Measurements from ENCODE around the gene HES1.

The HES1 gene

DNA sequence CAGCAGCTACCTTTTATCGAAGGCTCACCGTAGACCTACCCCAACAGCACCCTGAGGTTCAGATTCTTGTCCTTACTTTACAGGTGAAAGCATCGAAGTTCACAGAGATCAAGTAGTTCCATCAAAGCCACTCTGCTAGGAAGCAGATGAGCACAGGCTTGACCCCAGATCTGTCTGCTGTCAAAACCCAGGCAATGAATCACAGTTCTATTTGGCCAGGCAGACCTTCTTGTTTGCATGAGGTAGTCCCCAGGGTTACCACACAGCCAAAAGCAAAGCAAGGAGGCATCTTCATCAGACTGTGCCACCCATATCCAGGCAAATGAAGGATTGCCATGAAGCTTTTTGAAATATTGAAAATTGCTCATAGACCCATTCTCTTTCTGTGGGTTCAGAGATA is 33.0 kb downstream of the HES1 start:
- TF ChIP-seq, protein P1, sequence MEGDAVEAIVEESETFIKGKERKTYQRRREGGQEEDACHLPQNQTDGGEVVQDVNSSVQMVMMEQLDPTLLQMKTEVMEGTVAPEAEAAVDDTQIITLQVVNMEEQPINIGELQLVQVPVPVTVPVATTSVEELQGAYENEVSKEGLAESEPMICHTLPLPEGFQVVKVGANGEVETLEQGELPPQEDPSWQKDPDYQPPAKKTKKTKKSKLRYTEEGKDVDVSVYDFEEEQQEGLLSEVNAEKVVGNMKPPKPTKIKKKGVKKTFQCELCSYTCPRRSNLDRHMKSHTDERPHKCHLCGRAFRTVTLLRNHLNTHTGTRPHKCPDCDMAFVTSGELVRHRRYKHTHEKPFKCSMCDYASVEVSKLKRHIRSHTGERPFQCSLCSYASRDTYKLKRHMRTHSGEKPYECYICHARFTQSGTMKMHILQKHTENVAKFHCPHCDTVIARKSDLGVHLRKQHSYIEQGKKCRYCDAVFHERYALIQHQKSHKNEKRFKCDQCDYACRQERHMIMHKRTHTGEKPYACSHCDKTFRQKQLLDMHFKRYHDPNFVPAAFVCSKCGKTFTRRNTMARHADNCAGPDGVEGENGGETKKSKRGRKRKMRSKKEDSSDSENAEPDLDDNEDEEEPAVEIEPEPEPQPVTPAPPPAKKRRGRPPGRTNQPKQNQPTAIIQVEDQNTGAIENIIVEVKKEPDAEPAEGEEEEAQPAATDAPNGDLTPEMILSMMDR (IDR thresholded peaks at IDR 0.05; ENCODE audit: low read depth, low read length, missing control alignments), result no peak
- DNase-seq (ENCODE audit: extremely low read depth, low read depth), result no peak
- H3K4me3 ChIP-seq (replicated peaks; ENCODE audit: low read depth, low read length), result no peak overlapping the region

DNA sequence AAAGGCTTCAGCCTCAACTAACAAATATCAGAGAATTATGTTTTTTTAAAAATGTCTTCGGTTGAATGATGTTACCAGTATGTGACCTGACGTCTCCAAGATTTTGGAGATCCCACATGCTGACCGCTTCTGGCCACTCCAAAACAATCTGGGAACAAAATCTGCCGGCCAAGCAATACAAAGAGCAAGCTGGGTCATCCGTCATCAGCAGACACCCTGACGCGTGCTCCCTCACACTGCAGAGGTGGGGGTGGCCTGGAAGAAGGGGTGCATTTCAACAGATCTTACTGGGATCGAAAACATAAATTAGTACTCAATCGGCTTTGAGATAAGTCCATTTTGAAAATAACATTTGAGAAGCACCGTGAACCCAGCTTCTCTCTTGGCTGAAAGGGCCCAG is 33.6 kb downstream of the HES1 start:
- TF ChIP-seq, protein P1 (IDR thresholded peaks at IDR 0.05; ENCODE audit: low read depth, low read length, missing control alignments), result no peak
- DNase-seq (ENCODE audit: extremely low read depth, low read depth), result no peak
- no peak overlapping the region for H3K4me3 ChIP-seq (replicated peaks; ENCODE audit: low read depth, low read length)

DNA sequence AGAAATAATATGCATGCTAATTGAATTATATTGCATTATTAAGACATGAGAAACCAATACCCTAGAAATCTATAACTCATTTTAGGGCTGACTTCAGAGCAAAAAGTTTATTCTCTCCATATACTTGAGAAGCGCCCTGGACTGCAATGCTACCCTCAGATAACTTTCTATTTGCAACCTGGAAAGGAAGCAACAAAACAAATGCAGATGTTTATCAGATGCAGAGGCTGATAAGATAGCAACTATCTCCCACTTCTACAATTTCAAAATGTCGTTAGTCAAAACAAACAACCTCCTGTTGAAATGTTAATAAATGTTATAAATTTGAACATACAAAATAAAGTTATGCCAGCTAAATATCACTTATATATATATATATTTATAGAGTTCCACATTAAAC is 34.8 kb downstream of the HES1 start:
- DNase-seq (ENCODE audit: extremely low read depth, low read depth), result no peak
- TF ChIP-seq, protein P1 (IDR thresholded peaks at IDR 0.05; ENCODE audit: low read depth, low read length, missing control alignments), result no peak
- no peak overlapping the region for H3K4me3 ChIP-seq (replicated peaks; ENCODE audit: low read depth, low read length)

DNA sequence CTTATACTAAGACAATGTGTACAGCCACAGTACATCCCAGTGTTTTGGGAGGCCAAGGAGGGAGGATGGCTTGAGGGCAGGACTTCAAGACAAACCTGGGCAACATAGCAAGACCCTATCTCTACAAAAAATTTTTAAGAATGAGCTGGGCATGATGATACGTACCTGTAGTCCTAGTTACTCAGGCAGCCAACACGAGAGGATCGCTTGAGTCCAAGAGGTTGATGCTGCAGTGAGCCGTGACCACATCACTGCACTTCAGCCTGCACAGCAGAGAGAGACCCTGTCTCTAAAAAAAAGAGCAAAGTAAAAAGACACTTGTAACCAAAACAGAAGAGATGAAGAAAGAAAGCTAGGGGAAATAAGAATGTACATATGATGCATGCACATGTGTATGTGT is 38.5 kb downstream of the HES1 start:
- no peak for DNase-seq (ENCODE audit: extremely low read depth, low read depth)
- TF ChIP-seq, protein P1 (IDR thresholded peaks at IDR 0.05; ENCODE audit: low read depth, low read length, missing control alignments), result no peak
- no peak overlapping the region for H3K4me3 ChIP-seq (replicated peaks; ENCODE audit: low read depth, low read length)

DNA sequence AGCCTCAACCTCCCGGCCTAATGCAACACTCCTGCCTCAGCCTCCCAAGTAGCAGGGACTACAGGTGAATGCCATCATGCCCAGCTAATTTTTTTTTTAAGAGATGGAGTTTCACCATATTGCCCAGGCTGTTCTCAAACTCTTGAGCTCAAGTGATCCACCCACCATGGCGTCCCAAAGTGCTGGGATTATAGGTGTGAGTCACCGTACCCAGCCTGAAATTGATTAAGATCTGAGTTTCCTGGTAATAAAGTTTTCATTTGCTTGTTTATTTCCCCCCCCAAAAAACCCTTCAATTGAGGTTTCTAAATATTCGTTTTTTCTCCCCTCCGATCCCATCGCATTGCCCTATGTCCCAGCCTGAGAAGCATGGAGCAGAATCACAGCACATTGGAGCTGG is 39.0 kb downstream of the HES1 start:
- H3K4me3 ChIP-seq (replicated peaks; ENCODE audit: low read depth, low read length), result no peak overlapping the region
- no peak for DNase-seq (ENCODE audit: extremely low read depth, low read depth)
- TF ChIP-seq, protein P1 (IDR thresholded peaks at IDR 0.05; ENCODE audit: low read depth, low read length, missing control alignments), result no peak

DNA sequence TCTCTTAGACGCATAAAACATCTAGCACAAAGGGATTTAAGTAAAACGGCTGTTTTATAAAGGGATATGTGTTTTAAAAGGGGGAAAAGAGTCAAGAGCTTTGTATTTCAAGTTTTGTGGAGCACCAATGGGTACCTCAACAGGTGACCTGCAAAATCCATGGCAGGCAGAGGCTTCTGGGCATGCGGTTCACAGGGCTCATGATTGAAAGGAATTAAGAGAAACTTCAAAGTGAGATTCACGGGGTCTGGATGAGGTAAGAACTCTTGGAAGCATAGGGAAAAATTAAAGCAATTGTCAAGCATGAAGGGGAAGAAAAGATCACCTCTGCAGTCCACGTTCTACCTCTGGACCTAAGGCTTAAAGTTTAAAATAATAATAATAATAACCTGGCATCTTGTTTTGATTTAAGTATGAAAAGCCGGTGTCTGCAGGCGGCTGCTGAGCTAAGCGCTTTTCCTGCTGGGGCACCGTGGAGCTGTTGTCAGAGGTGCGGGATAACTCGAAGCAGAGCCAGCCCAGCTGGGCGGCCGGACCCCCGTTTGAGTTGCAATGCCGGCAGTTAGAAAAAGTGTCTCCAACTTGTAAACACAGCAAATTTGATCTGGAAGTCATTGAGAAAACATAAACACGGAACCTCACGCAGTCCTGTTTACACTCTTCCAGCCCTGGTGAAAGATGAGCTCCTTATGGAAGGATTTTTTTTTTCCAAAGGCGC is 40.5 kb downstream of the HES1 start:
- H3K4me3 ChIP-seq (replicated peaks; ENCODE audit: low read depth, low read length), result no peak overlapping the region
- TF ChIP-seq, protein P1 (IDR thresholded peaks at IDR 0.05; ENCODE audit: low read depth, low read length, missing control alignments), result no peak
- no peak for DNase-seq (ENCODE audit: extremely low read depth, low read depth)

DNA sequence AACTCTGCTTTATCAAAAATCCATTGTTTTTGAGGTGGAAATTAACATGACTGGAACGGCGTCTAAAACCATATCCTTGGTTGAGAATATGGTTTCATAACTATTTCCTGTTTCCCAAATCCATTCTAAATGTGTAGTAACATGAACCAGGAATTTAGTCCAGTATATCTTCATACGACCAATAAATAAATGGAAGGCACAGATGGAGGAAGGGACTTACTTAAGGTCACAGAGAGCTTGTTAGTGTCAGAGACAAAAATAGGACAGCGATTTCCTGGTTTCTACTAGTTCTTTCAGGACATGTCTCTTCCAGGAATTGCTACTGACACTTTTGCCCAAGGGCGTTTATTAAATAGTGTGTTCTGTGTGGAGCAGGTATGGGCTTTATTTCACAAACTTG is 41.2 kb downstream of the HES1 start:
- DNase-seq (ENCODE audit: extremely low read depth, low read depth), result no peak
- TF ChIP-seq, protein P1 (IDR thresholded peaks at IDR 0.05; ENCODE audit: low read depth, low read length, missing control alignments), result no peak
- no peak overlapping the region for H3K4me3 ChIP-seq (replicated peaks; ENCODE audit: low read depth, low read length)

All from HFF-Myc (cell line).